Mononuclear cell (primary cell): ENCODE results near the gene CDC42BPG. TPM values are rescaled to one million over a fixed set of nuclear protein-coding genes. Genes with fewer than 3 reads are reported as not detected.
A peak's percentile ranks its signal among the peaks of the same experiment; 100 is the strongest.

Source experiments
- H3K27me3 ChIP-seq: 2 replicates; pipeline ENCODE4 v1.6.0; 2011; ENCODE audit warnings: low read length, control low read depth; ENCODE audit not compliant: insufficient read depth
- H3K4me1 ChIP-seq: 2 replicates; pipeline ENCODE4 v1.5.1; 2011; ENCODE audit warnings: mild to moderate bottlenecking, low read length, control low read depth; ENCODE audit not compliant: insufficient read depth
- H3K4me3 ChIP-seq: 2 replicates; pipeline ENCODE4 v1.5.1; 2011; ENCODE audit warnings: mild to moderate bottlenecking, low read length, moderate library complexity
- H3K9me3 ChIP-seq: 2 replicates; pipeline ENCODE4 v1.5.1; 2011; ENCODE audit warnings: low read depth, mild to moderate bottlenecking, control low read depth, low read length
- total RNA-seq: library from RNA; depleted of rRNA; stranded (reverse); fragments of >200 nt; gene quantifications from one replicate; pipeline ENCODE4 v1.2.3, GENCODE V29; 2012

The CDC42BPG gene
- total RNA-seq, 1 donor = 1.7 TPM

DNA sequence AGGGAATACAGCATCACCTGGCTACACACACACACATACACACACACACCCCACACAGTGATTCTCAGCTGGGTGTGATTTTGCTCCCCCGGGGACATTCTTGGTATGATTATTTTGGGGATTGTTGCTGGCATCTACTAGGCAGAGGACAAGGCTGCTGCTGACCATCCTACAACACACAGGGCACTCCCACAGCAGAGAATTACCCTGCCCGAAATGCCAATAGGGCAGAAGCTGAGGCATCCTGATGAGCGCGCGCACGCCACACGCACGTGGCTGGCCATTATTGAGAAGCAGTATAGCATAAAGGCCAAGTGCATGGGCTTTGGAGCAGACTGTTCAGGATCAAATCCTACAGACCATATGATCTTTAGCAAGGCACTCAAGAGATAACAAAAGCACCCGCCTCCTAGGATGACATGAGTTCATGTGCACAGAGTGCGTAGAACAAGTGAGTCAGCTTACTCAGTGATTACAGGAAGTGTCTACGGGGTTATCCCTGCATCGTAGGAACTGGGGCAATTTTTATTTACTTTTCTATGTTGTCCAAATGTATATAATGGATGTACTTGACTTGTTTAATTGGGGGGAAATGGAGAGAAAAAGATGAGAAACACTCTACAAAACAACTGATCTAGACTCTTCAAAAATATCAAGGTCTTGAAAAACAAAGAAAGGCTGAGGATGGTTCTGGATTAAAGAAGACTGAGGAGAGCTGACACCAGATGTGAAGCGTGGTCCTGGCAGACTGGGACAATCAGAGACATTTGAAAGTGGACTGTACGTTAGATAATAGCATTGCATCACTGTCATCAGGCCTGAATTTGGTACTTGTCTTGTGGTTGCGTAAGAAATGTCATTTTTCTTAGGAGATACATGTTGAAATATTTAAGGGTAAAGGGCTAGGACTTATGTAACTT is 41.2 kb upstream of the CDC42BPG start:
- H3K9me3 ChIP-seq = no peaks in the 10 kb centered on the region
- no peak overlapping the region for H3K4me3 ChIP-seq
- no peaks in the 10 kb centered on the region for H3K27me3 ChIP-seq
- H3K4me1 ChIP-seq = peaks cover 55% of the 10 kb centered on the region

DNA sequence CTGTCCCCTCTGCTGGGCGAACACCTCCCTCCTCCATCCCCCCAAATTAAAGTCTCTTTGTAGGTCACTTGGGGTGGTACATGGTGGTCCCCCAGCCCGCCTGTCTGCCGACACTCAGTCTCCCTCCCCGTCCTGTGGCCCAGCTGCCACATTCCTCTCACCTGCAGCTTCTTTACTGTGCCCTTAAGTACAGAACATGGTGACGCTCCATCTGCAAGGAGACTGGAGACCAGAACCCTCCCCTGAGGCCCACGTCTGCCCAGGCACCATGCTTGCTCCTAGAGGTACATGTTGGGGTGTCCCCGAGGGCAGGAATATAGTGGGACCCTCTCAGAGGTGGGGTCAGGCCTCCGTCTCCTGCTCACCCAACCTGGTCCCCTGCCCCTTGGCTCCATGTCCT is 39.6 kb upstream of the CDC42BPG start:
- H3K4me1 ChIP-seq = peaks cover 70% of the 10 kb centered on the region

DNA sequence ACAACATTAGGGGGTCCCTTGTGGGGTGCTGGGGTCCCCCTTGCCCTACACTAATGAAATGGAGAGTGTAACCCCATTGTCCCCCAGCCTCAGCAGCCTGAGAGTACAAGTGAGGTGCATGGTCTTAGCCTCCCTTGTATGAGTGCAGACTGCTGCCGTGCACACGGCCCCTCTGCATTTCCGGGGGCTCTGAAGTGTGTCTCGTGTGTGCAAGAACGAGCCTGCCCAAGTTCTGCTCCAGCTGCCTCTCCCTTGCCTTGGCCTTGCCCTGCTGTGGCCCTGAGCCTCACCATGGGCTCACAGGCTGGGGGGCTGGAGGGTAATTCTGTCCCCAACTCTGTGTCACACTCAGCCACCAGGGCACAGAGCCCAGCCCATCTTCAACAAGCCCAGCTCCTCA is 39.1 kb upstream of the CDC42BPG start:
- Histone ChIP-seq H3K4me1 (peaks cover 68% of the 10 kb centered on the region), H3K4me3 (no peak overlapping the region), H3K9me3 (no peaks in the 10 kb centered on the region), H3K27me3 (no peaks in the 10 kb centered on the region)

More for the DNA sequence above, 39.6 kb upstream of the CDC42BPG start:
- no peak overlapping the region for H3K4me3 ChIP-seq
- H3K9me3 ChIP-seq = no peaks in the 10 kb centered on the region
- H3K27me3 ChIP-seq = no peaks in the 10 kb centered on the region

DNA sequence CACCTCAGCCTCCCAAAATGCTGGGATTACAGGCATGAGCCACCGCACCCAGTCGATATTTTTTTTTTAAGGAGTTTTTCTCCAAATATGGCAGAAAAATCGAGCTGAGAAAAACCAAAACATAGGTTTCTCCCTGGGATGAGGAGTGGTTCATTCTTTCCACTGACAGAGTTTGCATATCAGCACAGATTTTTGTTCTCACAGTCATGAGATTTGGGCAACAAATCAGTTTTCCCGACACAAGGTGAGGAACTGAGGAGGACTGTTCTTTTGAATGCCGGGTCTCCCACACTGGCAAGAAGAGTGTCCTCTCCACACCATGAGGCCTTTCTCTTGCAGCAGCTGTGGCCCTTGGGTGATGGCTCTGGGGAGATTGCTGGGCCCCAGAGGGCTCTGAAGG is 37.8 kb upstream of the CDC42BPG start:
- Histone ChIP-seq H3K4me3 (no peak overlapping the region), H3K27me3 (no peaks in the 10 kb centered on the region), H3K9me3 (no peaks in the 10 kb centered on the region), H3K4me1 (peaks cover 63% of the 10 kb centered on the region)

DNA sequence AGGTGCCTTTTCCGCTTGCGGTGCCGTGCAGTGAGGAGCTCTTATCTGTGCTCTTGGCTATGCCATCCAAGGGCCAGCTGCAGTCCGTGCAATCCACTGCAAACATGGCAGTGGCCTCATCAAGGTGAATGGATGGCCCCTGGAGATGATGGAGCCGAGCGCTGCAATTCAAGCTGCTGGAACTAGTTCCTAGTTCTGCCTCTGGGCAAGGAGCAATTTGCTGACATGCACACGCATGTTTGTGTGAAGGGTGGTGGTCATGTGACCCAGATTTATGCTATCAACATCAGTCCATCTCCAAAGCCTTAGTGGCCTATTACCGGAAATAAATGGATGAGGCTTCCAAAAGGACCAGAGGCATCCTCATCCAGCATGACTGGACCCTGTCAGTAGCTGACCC is 37.0 kb upstream of the CDC42BPG start:
- Histone ChIP-seq H3K9me3 (no peaks in the 10 kb centered on the region), H3K4me3 (no peak overlapping the region), H3K4me1 (peaks cover 65% of the 10 kb centered on the region), H3K27me3 (no peaks in the 10 kb centered on the region)

DNA sequence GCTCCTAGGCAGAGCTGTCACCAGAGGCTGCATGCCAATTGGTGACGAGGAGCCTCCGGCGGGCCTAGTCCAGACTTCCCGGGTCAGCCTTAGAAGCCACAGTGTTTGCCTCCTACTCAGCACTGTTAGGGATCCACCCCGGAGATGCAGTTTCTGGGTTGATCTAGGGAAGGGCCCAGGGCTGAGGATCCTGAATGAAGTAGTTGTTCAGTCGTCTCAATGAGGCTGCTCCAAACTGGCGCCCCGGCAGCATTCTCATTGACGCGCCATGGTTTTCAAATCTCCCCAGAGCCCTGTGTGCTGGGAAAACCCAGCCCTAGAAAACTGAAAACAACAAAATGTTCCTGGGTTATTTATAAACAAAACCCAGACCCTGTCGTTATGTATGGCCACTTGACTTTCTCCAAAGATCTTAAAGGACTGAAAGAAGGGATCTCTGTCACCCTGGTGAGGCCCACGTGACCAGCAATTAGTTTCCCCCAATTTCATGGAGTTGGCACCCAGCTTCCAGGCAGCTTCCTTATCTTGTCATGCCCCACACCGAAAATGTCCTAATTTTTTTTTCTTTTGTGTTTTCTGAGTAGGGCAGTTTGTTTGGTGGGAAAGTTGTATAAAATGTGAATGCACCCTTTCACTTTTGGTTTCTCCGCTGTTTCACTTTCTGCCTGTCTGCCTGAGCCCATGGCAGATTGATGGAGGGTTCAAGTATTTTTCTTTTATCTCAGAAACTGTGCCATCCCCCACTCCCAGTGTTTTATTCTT is 36.0 kb upstream of the CDC42BPG start:
- no peaks in the 10 kb centered on the region for H3K27me3 ChIP-seq
- H3K4me1 ChIP-seq = peaks cover 65% of the 10 kb centered on the region
- no peak overlapping the region for H3K4me3 ChIP-seq
- H3K9me3 ChIP-seq = no peaks in the 10 kb centered on the region

DNA sequence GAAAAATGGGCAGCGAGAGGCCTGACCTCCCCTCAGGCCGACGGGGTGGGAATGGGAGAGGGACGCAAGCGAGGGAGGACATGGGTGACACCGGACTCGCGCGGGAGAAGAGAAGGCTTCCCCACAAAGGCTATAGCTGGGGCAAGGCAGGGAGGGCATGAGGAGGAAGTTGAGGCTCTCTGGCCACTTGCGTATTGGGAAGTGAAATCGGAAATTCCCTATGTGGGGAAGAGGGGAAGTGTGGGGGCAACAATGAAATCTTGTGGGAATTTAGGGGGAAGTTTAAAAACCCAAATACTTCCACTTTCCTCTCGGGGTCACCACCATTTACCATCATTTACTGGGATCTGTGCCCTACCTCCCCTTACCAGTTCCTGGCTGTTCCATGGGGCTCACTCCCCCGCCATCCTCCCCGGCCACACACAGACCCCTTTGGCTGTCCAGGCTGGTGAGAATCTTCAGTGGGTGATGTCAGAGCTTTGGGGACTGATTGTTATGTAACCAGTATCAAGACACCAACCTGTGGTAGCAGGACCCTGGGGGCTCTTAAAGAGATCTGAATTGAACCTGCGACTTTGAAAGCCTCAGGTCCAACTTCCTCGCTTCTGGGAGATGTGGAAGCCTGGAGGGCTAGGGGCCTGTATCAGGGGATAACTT is 34.9 kb upstream of the CDC42BPG start:
- Histone ChIP-seq H3K27me3 (no peaks in the 10 kb centered on the region), H3K9me3 (no peaks in the 10 kb centered on the region), H3K4me1 (peaks cover 66% of the 10 kb centered on the region), H3K4me3 (peak overlapping the region; percentile 96)

DNA sequence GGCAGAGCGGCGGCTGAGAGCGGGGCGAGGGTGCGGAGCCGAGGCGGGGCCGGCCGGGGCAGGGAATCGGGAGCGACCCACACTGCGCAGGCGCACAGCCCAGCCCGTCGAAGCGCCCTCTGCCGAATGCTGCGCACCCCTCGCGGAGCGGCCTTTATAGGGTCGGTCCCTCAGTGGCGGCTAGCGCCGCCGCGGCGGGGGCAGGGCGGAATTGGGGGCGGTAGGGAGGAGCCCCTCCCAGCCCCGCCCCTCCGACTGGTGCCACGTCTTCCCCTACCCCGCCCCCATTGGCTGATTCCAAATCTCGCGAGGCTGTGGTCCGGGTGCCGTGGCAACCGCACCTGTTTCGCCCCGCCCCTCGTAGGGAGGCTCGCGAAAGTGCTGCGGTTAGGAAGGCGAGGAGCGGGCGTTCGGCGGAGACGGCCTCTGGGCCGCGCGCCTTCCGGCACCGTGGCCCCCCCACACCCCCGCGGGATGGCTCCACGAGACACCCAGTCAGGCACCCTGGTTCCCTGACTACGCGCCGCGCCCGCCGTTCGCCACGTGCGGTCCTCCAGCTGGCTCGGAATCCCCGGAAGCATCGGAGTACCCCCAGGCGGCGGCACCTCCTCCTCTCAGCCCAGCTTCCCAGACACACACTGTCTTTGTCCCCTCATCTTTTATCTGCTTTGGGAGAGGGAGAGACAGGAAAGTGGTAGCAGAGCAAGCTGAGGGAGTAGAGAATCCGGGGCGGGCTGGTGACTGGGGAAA is 34.2 kb upstream of the CDC42BPG start, which contains the start of gene EHD1:
Gene EHD1, minus strand, starts transcription at position 128 of the 750 bp plus-strand sequence. CDS start 157 bp downstream, outside the sequence.
- Histone ChIP-seq H3K9me3 (no peaks in the 10 kb centered on the region), H3K4me3 (peak within 1 kb of the TSS; percentile 96), H3K27me3 (no peaks in the 10 kb centered on the region), H3K4me1 (peaks cover 72% of the 10 kb centered on the region)

DNA sequence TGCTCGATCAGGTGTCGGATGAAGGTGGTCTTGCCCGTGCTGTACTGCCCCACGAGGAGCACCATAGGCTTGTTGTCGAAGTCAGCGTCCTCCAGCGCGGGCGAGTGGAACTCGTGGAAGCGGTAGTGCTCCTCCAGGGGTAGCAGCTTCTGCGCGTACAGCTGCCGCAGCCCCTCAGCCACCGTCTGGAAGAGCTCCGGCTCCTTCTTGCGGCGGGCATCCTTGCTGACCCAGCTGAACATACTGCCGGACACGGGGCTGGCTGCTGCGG is 33.7 kb upstream of the CDC42BPG start:
- Histone ChIP-seq H3K27me3 (no peaks in the 10 kb centered on the region), H3K4me1 (peaks cover 78% of the 10 kb centered on the region), H3K9me3 (no peaks in the 10 kb centered on the region), H3K4me3 (peak overlapping the region; percentile 96)

DNA sequence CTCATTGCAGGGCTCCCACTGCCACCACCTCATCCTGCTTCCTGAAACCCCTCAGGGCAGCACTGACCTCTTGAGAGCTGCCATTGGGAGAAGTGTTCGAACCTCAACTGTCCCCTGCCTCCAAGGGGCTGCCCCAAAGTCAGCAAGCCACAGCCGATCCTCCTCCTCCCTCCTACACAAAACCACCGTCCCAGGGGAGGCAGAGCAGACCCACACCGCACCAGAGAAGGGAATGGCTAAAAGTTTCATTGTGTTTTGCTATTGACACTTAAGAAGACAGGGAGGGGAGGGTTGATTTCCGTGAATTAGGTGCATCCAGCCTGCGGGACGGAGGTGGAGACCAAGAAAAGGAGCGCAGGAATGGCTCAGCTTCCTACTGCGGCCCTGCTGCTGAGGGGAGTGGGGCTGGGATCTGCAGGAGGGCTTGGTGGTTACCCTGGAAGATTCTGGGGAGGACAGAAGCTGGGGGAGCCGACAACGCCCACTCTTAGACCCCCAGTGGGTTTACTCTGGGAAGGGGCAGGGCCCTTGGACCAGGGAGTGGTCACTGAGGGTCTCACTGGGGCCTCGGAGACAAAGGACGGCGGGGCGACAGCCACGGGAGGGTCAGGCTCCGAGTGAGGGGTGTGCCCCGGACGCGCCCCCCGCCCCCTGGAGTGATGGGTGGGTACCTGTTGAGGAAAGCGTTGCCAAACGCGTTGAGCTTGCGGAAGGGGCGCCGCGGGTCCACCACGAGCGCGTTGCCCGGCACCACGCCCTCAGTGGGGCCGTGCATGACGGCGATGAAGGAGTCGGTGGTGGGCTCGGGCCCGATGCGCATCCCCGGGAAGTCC is 33.2 kb upstream of the CDC42BPG start:
- H3K4me3 ChIP-seq = peak overlapping the region; percentile 96
- H3K9me3 ChIP-seq = no peaks in the 10 kb centered on the region
- H3K4me1 ChIP-seq = peaks cover 83% of the 10 kb centered on the region
- H3K27me3 ChIP-seq = no peaks in the 10 kb centered on the region

DNA sequence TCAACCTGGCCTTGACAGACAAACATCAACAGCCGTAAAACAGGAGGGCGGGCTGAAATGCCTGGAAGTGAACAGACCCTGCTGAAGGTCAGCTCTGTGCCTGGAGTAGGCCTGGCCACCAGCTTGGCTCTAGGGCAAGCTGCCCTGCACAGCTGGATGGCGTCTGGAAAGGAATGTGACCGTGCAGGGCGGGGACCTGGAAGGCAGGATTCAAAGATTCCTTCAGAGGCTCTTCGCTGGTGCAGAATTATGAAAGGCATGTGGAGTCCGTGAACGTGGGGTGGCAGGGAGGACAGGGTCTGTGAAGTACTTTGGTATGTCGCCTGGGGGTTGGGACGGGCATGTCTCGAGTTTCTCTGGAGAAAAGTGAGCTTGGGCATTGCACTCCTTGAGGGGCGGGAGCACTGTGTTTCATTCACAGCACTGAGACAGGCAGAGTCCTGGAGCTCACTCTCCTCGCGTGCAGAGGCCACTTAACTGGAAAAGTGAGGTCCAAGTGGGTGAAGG is 32.4 kb upstream of the CDC42BPG start:
- no peaks in the 10 kb centered on the region for H3K27me3 ChIP-seq
- H3K4me1 ChIP-seq = peaks cover 90% of the 10 kb centered on the region
- H3K9me3 ChIP-seq = no peaks in the 10 kb centered on the region
- peak overlapping the region; percentile 96 for H3K4me3 ChIP-seq

DNA sequence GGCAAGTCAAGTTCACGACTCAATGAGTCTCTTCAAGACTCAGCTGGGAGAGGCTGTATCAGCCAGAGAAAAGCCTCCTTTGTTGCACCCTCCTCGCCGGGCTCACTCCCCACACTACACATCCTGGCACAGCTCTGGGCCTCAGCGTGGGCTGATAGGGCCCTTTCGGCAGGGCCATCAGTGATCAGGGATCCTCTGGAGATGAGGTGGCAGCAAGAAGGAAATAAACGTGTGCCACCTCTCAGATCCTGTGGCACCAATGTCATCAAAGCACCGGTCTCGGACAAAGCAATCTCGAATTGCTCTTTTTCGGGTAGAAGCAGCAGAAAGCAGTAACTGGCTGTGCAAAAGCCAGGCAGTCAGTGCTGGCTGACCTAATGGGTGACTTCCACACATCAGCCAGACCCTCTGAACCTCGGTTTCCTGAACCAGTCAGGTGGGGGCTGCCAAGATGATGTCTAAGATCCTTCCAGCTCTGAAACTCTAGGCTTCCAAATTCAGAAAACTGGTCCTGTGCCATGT is 31.8 kb upstream of the CDC42BPG start:
- H3K9me3 ChIP-seq = no peaks in the 10 kb centered on the region
- H3K27me3 ChIP-seq = no peaks in the 10 kb centered on the region
- peak overlapping the region; percentile 96 for H3K4me3 ChIP-seq
- H3K4me1 ChIP-seq = peaks cover 92% of the 10 kb centered on the region

DNA sequence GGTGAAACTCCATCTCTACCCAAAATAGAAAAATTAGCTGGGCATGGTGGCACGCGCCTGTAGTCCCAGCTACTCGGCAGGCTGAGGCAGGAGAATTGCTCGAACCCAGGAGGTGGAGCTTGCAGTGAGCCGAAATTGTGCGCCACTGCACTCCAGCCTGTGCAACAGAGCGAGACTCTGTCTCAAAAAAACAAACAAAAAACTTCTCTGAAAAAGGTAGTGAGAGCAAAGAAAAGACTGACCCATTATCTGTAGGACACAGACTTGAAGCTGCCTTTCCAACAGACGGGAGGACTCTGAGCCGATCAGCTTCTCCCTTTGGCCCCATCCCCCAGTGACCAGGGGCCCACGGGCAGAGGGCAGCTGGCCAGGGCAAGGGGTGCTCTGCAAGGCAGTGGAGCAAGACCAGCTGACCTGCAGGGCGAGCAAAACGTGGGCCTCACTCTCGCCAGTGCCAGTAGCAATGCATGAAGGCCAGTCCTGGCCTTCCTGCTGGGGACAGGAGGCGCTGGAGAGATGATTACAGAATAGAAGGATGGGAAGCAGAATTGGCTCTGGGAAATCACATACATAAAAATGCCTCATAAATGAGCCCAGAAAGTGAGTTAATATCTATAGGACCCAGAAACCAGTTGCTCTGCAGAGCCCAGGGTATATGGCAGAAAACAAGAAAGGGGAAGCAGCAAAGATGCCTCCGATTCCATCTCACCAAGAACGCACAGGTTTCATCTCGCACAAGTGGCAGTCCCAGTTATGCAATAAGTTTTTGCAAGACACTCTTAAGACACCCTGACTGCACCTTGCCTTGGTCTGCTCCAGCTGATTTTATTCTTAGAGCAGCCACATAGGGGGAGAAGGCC is 31.1 kb upstream of the CDC42BPG start:
- Histone ChIP-seq H3K4me1 (peaks cover 92% of the 10 kb centered on the region), H3K9me3 (no peaks in the 10 kb centered on the region), H3K4me3 (peak overlapping the region; percentile 96), H3K27me3 (no peaks in the 10 kb centered on the region)
